ENCODE data around the gene RPL7L1. TPM values are rescaled to one million over a fixed set of nuclear protein-coding genes. Genes with fewer than 3 reads are reported as not detected.
A peak's percentile ranks its signal among the peaks of the same experiment; 100 is the strongest.

RPL7L1 gene
- 100 to 1,000 TPM in 1 of 5 donors, 10 to 100 TPM in 3, 1 to 10 TPM in 1; 7.2 to 105 (median 21.4) TPM for total RNA-seq
- 10 to 100 TPM; 28.2 to 47.8 (median 47.6) TPM for polyA plus RNA-seq
- long read RNA-seq, donor 1, full-length matches to known transcripts = 4 of 4 reads
- long read RNA-seq, donor 1, partial matches to known transcripts = 0 of 4 reads
- long read RNA-seq, donor 1, other reads (novel, unspliced or antisense) = 0 of 4 reads
- long read RNA-seq, donor 2, full-length matches to known transcripts = 10 of 10 reads
- long read RNA-seq, donor 2, partial matches to known transcripts = 0 of 10 reads
- long read RNA-seq, donor 2, other reads (novel, unspliced or antisense) = 0 of 10 reads
- long read RNA-seq, donor 3, full-length matches to known transcripts = 7 of 7 reads
- long read RNA-seq, donor 3, partial matches to known transcripts = 0 of 7 reads
- long read RNA-seq, donor 3, other reads (novel, unspliced or antisense) = 0 of 7 reads
- long read RNA-seq, donor 4, full-length matches to known transcripts = 2 of 2 reads
- long read RNA-seq, donor 4, partial matches to known transcripts = 0 of 2 reads
- long read RNA-seq, donor 4, other reads (novel, unspliced or antisense) = 0 of 2 reads
- long read RNA-seq, donor 5, full-length matches to known transcripts = 11 of 11 reads
- long read RNA-seq, donor 5, partial matches to known transcripts = 0 of 11 reads
- long read RNA-seq, donor 5, other reads (novel, unspliced or antisense) = 0 of 11 reads
- long read RNA-seq, donor 6, full-length matches to known transcripts = 16 of 16 reads
- long read RNA-seq, donor 6, partial matches to known transcripts = 0 of 16 reads
- long read RNA-seq, donor 6, other reads (novel, unspliced or antisense) = 0 of 16 reads
- long read RNA-seq, donor 7, full-length matches to known transcripts = 14 of 14 reads
- long read RNA-seq, donor 7, partial matches to known transcripts = 0 of 14 reads
- long read RNA-seq, donor 7, other reads (novel, unspliced or antisense) = 0 of 14 reads
- long read RNA-seq, donor 8, full-length matches to known transcripts = 10 of 10 reads
- long read RNA-seq, donor 8, partial matches to known transcripts = 0 of 10 reads
- long read RNA-seq, donor 8, other reads (novel, unspliced or antisense) = 0 of 10 reads
- long read RNA-seq, donor 9, full-length matches to known transcripts = 10 of 10 reads
- long read RNA-seq, donor 9, partial matches to known transcripts = 0 of 10 reads
- long read RNA-seq, donor 9, other reads (novel, unspliced or antisense) = 0 of 10 reads
- long read RNA-seq, donor 10, full-length matches to known transcripts = 5 of 5 reads
- long read RNA-seq, donor 10, partial matches to known transcripts = 0 of 5 reads
- long read RNA-seq, donor 10, other reads (novel, unspliced or antisense) = 0 of 5 reads

DNA sequence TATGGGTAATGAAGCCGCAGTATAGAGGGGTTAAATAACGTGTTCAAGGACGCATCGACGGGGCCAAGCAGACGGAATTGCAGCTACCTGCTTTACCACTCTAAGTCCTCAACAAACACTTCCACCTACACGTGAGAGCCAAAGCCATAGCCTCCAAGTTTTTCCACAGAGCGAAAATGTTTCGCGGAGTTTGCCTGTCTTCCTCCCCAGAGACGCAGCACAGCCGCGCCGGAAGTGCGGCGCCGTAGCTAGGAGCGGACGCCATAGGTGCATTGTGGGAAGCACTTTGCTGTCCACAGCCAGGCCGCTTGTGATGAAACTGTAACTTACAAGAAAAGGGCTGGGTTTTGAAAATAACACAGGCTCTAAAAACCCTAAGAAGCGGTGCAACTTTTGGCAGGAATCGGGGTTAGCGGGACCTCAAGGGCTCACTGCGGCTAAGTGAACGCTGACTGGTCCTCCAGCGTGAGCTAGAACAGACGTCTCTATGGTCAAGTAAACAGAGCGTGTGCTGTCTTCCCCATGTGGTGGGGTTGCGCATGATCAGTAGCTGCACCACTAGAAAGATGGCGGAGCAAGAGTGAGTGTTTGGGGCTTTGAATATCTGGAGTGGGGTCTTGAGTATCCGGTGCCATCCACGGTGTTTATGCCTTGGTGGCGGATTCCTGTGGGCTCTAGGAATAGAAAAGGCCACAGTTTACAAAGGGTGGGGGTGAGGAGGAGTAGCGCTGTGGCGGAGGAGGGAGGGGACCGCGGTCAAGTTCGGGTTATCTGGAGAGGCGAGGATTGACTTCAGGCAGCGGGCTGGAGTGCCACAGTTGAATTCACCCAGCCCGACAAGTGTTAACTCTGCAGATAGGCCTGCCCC lies at the start of gene RPL7L1:
Gene RPL7L1, plus strand, starts transcription at position 245 of the 868 bp plus-strand sequence. Its CDS starts 295 bp downstream, at position 540.
- H3K27me3 ChIP-seq = no peaks in the 10 kb centered on the region
- intact Hi-C loops (cut with DNase I; ENCODE audit: low total_unique reads) = loop anchor here (5.0 kb wide), 1 partner anchor 222 kb away; no protein-coding TSS in a partner anchor
- 0 to 2% (median 0%) methylated on average over 28 to 41 of the region's 41 CpGs for WGBS, 5 donors
- peaks cover 17 to 39% (median 36%) of the 10 kb centered on the region in 4 donors for H3K36me3 ChIP-seq
- peak; percentile 82 to 95 for DNase-seq
- peaks cover 24 to 46% (median 38%) of the 10 kb centered on the region in 4 donors for H3K4me1 ChIP-seq
- TF ChIP-seq POLR2A (IDR thresholded peaks at IDR 0.05) = peak in 1 of 4 donors; percentile 28
- no peak for TF ChIP-seq EP300 (IDR thresholded peaks at IDR 0.05)
- TF ChIP-seq, protein P1, sequence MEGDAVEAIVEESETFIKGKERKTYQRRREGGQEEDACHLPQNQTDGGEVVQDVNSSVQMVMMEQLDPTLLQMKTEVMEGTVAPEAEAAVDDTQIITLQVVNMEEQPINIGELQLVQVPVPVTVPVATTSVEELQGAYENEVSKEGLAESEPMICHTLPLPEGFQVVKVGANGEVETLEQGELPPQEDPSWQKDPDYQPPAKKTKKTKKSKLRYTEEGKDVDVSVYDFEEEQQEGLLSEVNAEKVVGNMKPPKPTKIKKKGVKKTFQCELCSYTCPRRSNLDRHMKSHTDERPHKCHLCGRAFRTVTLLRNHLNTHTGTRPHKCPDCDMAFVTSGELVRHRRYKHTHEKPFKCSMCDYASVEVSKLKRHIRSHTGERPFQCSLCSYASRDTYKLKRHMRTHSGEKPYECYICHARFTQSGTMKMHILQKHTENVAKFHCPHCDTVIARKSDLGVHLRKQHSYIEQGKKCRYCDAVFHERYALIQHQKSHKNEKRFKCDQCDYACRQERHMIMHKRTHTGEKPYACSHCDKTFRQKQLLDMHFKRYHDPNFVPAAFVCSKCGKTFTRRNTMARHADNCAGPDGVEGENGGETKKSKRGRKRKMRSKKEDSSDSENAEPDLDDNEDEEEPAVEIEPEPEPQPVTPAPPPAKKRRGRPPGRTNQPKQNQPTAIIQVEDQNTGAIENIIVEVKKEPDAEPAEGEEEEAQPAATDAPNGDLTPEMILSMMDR (IDR thresholded peaks at IDR 0.05) = peak in 2 of 7 experiments; percentile 26 to 40
- peak; percentile 42 to 78 (median 76) for TF ChIP-seq POLR2AphosphoS5 (IDR thresholded peaks at IDR 0.05)
- peak within 1 kb of the TSS; percentile 65 to 85 (median 77) for H3K4me3 ChIP-seq
- H3K9me3 ChIP-seq = no peaks in the 10 kb centered on the region
- H3K27ac ChIP-seq = peak within 1 kb of the TSS; percentile 85 to 96 (median 94)

DNA sequence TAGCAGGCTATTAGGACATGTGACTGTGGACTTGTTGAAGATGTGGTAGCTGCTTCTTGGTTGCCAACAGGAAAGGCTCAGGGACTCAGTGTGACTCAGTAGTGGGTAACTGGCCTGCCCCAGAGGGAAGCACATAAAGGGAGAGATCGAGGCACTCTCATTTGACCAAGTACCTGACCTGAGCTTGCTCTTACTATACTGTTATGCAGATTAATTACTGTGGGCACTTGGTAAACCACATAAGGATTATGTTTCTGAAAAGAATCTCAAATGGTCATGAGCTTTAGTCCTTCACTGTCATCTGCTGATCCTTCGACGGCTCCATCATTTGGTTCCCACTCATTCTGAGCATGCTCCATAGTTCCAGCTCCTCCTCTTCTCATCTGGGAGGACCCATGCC lies 48.2 kb upstream of the RPL7L1 start:
- no peaks in the 10 kb centered on the region for H3K27me3 ChIP-seq
- DNase-seq = no peak
- H3K9me3 ChIP-seq = no peaks in the 10 kb centered on the region
- no peak overlapping the region for H3K27ac ChIP-seq
- WGBS, 5 donors = 85 to 99% (median 94%) methylated on average over 3 of the region's 3 CpGs
- TF ChIP-seq POLR2A (IDR thresholded peaks at IDR 0.05) (no peak), POLR2AphosphoS5 (IDR thresholded peaks at IDR 0.05) (no peak), EP300 (IDR thresholded peaks at IDR 0.05) (no peak)
- TF ChIP-seq, protein P1 (IDR thresholded peaks at IDR 0.05) = no peak
- H3K4me3 ChIP-seq = no peak overlapping the region
- intact Hi-C loops (cut with DNase I; ENCODE audit: low total_unique reads) = no loop called here
- H3K36me3 ChIP-seq = peaks cover 26 to 92% (median 75%) of the 10 kb centered on the region in 4 donors
- H3K4me1 ChIP-seq = no peaks in the 10 kb centered on the region

DNA sequence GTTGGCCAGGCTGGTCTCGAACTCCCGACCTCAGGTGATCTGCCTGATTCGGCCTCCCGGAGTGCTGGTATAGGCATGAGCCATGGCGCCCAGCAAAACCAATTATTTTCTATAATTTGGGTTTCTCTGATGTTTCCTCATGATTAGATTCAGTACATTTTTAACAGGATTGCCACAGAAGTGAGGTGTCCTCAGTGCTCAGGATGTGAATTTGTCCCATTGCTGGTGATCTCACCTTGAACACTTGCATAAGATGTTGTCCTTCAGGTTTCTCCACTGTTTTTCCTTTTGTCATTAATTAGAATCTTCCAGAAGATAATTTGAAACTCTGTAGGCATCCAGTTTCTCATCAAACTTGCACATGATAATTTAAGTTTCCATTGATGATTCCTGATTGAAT lies 45.4 kb upstream of the RPL7L1 start:
- TF ChIP-seq EP300 (IDR thresholded peaks at IDR 0.05) = no peak
- TF ChIP-seq, protein P1 (IDR thresholded peaks at IDR 0.05) = no peak
- TF ChIP-seq POLR2AphosphoS5 (IDR thresholded peaks at IDR 0.05) = no peak
- TF ChIP-seq POLR2A (IDR thresholded peaks at IDR 0.05) = no peak
- no peak for DNase-seq
- Histone ChIP-seq H3K4me1 (no peaks in the 10 kb centered on the region), H3K4me3 (no peak overlapping the region), H3K27me3 (no peaks in the 10 kb centered on the region), H3K27ac (no peak overlapping the region), H3K9me3 (no peaks in the 10 kb centered on the region), H3K36me3 (peaks cover 18 to 80% (median 58%) of the 10 kb centered on the region in 4 donors)
- 97 to 100% (median 98%) methylated on average over 5 of the region's 5 CpGs for WGBS, 5 donors
- intact Hi-C loops (cut with DNase I; ENCODE audit: low total_unique reads) = no loop called here
